Loucy (cell line): ENCODE measurements around the gene SOBP.
"Not testable (repeated sequence)": the region's sequence is repeated elsewhere in the genome, so short reads cannot be mapped to it uniquely, and the experiment has no call there.

Experiments used
- H2AFZ ChIP-seq: fragments of 200-600 bp; sonication (generic); 2 replicates; pipeline ENCODE4 v1.6.0; 2016; ENCODE audit warnings: antibody characterized with exemption, mild to moderate bottlenecking, low read length, moderate library complexity
- H3F3A ChIP-seq: fragments of 200-600 bp; 2 replicates; pipeline ENCODE4 v1.6.0; 2016; ENCODE audit warnings: antibody characterized with exemption, low read depth, mild to moderate bottlenecking
- H3K27me3 ChIP-seq: fragments of 200-600 bp; sonication (generic); 2 replicates; pipeline ENCODE4 v1.6.1; 2014; ENCODE audit warnings: low read length, mild to moderate bottlenecking; ENCODE audit not compliant: insufficient read depth, poor library complexity, severe bottlenecking
- H3K36me3 ChIP-seq: fragments of 200-600 bp; sonication (generic); 2 replicates; pipeline ENCODE4 v1.6.1; 2016; ENCODE audit warnings: low read length; ENCODE audit not compliant: insufficient read depth
- H3K4me1 ChIP-seq: fragments of 200-600 bp; sonication (generic); 2 replicates; pipeline ENCODE4 v1.5.1; 2014; ENCODE audit warnings: low read length, mild to moderate bottlenecking; ENCODE audit not compliant: insufficient read depth, poor library complexity, severe bottlenecking
- H3K4me2 ChIP-seq: fragments of 200-600 bp; sonication (generic); 2 replicates; pipeline ENCODE4 v1.6.0; 2014; ENCODE audit warnings: antibody characterized with exemption, low read length, low read depth, mild to moderate bottlenecking; ENCODE audit not compliant: poor library complexity, severe bottlenecking
- H3K4me3 ChIP-seq: fragments of 200-600 bp; sonication (generic); 2 replicates; pipeline ENCODE4 v1.5.1; 2014; ENCODE audit warnings: low read length, mild to moderate bottlenecking, mixed read lengths; ENCODE audit not compliant: poor library complexity, severe bottlenecking
- H3K79me2 ChIP-seq: fragments of 200-600 bp; sonication (generic); 2 replicates; pipeline ENCODE4 v1.6.1; 2014; ENCODE audit warnings: low read length; ENCODE audit not compliant: insufficient read depth
- H3K9ac ChIP-seq: fragments of 200-600 bp; sonication (generic); 2 replicates; pipeline ENCODE4 v1.6.0; 2014; ENCODE audit warnings: mild to moderate bottlenecking, low read depth, low read length, moderate library complexity; ENCODE audit not compliant: poor library complexity, severe bottlenecking
- H3K9me2 ChIP-seq: fragments of 200-600 bp; sonication (generic); replicated peaks from 2 replicates; pipeline ENCODE4 v1.6.1; 2016; ENCODE audit warnings: low read depth, low read length, mixed read lengths
- H3K9me3 ChIP-seq: fragments of 200-600 bp; sonication (generic); 2 replicates; pipeline ENCODE4 v1.6.1; 2014; ENCODE audit warnings: mild to moderate bottlenecking, antibody characterized with exemption, low read length, low read depth; ENCODE audit not compliant: insufficient read depth
- H4K20me1 ChIP-seq: fragments of 200-600 bp; sonication (generic); 2 replicates; pipeline ENCODE4 v1.6.0; 2014; ENCODE audit warnings: antibody characterized with exemption, low read length, mild to moderate bottlenecking; ENCODE audit not compliant: insufficient read depth, poor library complexity, severe bottlenecking
- CTCF ChIP-seq: fragments of 200-600 bp; sonication (generic); conservative IDR thresholded peaks from 2 replicates; pipeline ENCODE4 v1.5.1; 2014; ENCODE audit warnings: mild to moderate bottlenecking, antibody characterized with exemption, low read length
- EZH2phosphoT487 ChIP-seq: fragments of 200-600 bp; IDR thresholded peaks from 2 replicates; pipeline ENCODE4 v1.6.1; 2018; ENCODE audit warnings: antibody characterized with exemption, mild to moderate bottlenecking, moderate library complexity, borderline replicate concordance

Gene SOBP

GRCh38 chr6:107470364-107470763 is 19.6 kb upstream of the SOBP start:
- Histone ChIP-seq H3K36me3 (no peaks in the 10 kb centered on the region), H3K9me2 (no peaks in the 10 kb centered on the region), H3K79me2 (no peaks in the 10 kb centered on the region), H3K4me3 (no peak overlapping the region), H3K27me3 (no peaks in the 10 kb centered on the region), H3K4me1 (no peaks in the 10 kb centered on the region), H2AFZ (no peak overlapping the region), H4K20me1 (no peaks in the 10 kb centered on the region), H3K9ac (no peak overlapping the region), H3F3A (no peaks in the 10 kb centered on the region), H3K4me2 (no peak overlapping the region), H3K9me3 (no peaks in the 10 kb centered on the region)
- TF ChIP-seq CTCF, result no peak
- no peak for TF ChIP-seq EZH2phosphoT487

- Histone ChIP-seq H3K79me2 (no peaks in the 10 kb centered on the region), H3K36me3 (no peaks in the 10 kb centered on the region), H3K4me2 (no peak overlapping the region), H3F3A (no peaks in the 10 kb centered on the region), H3K9me2 (no peaks in the 10 kb centered on the region), H3K9ac (no peak overlapping the region), H3K9me3 (no peaks in the 10 kb centered on the region), H4K20me1 (no peaks in the 10 kb centered on the region), H3K4me3 (no peak overlapping the region), H2AFZ (no peak overlapping the region), H3K4me1 (no peaks in the 10 kb centered on the region), H3K27me3 (no peaks in the 10 kb centered on the region)
- TF ChIP-seq CTCF (no peak), EZH2phosphoT487 (no peak)
Observed at GRCh38 chr6:107473660-107474059, 16.3 kb upstream of the SOBP start.

GRCh38 chr6:107475360-107475759 is 14.6 kb upstream of the SOBP start:
- not testable (repeated sequence) for H3F3A ChIP-seq, H3K36me3 ChIP-seq, H4K20me1 ChIP-seq, H3K9me3 ChIP-seq, H3K27me3 ChIP-seq, H3K9me2 ChIP-seq, H3K79me2 ChIP-seq, H3K4me1 ChIP-seq, H2AFZ ChIP-seq, H3K4me3 ChIP-seq, H3K4me2 ChIP-seq, H3K9ac ChIP-seq

GRCh38 chr6:107475826-107476225 is 14.1 kb upstream of the SOBP start:
- not testable (repeated sequence) for H4K20me1 ChIP-seq, H2AFZ ChIP-seq, H3K4me2 ChIP-seq, H3K36me3 ChIP-seq, H3K27me3 ChIP-seq, H3K79me2 ChIP-seq, H3F3A ChIP-seq, H3K9ac ChIP-seq, H3K4me1 ChIP-seq, H3K9me3 ChIP-seq, H3K9me2 ChIP-seq, H3K4me3 ChIP-seq
